HEK293 (cell line): Measurements from ENCODE around the gene SLC35F3.
A peak's percentile ranks its signal among the peaks of the same experiment; 100 is the strongest.

Experiments
- CTCF ChIA-PET: fragments of 350-600 bp; formaldehyde crosslinking; extraction: SDS; loops from one replicate; lab custom pipeline; 2021; ENCODE audit warnings: antibody characterized with exemption; lab: Yijun Ruan, JAX
- POLR2A ChIA-PET: fragments of 300-600 bp; formaldehyde crosslinking; extraction: SDS; loops from one replicate; lab custom pipeline; 2020; ENCODE audit warnings: antibody characterized with exemption, inconsistent platforms; lab: Yijun Ruan, JAX
- H3K27ac ChIP-seq: fragments of 200-500 bp; sonication (Bioruptor generic); 2 replicates; pipeline ENCODE4 v1.5.1; 2014; ENCODE audit warnings: low read depth, low read length, control low read depth, inconsistent platforms; ENCODE audit errors: extremely low read depth
- H3K36me3 ChIP-seq, 2 experiments: fragments of 200-500 bp in 1 of 2; sonication (Bioruptor generic) in 1 of 2; 1 replicate in 1 of 2; 2 replicates in 1 of 2; pipeline ENCODE4 v1.5.1; 2014 to 2017; ENCODE audit warnings: inconsistent platforms in 2 of 2, low read length in 2 of 2; ENCODE audit not compliant: control insufficient read depth in 2 of 2, insufficient read depth in 1 of 2
- H3K4me1 ChIP-seq: fragments of 200-500 bp; sonication (Bioruptor generic); 2 replicates; pipeline ENCODE4 v1.5.1; 2014; ENCODE audit warnings: mild to moderate bottlenecking, low read length, inconsistent platforms; ENCODE audit not compliant: control insufficient read depth, insufficient read depth
- H3K4me3 ChIP-seq: 2 replicates; pipeline ENCODE4 v1.5.1; 2011; ENCODE audit warnings: low read depth, mild to moderate bottlenecking, control low read depth, low read length, moderate library complexity
- H3K9me3 ChIP-seq: fragments of 200-500 bp; sonication (Bioruptor generic); 2 replicates; pipeline ENCODE4 v1.5.1; 2014; ENCODE audit warnings: low read depth, low read length, inconsistent platforms; ENCODE audit not compliant: control insufficient read depth, insufficient read depth
- GLI4 ChIP-seq: fragments of 450-650 bp; formaldehyde crosslinking; IDR thresholded peaks from 2 replicates; pipeline ENCODE4 v1.5.1; 2016; ENCODE audit warnings: missing biosample characterization, missing genetic modification characterization
- KLF10 ChIP-seq: fragments of 450-650 bp; IDR thresholded peaks from 2 replicates; pipeline ENCODE4 v1.5.1; 2018; ENCODE audit warnings: missing biosample characterization, mild to moderate bottlenecking, missing genetic modification characterization
- MYNN ChIP-seq: fragments of 450-650 bp; formaldehyde crosslinking; IDR thresholded peaks from 2 replicates; pipeline ENCODE4 v1.5.1; 2016; ENCODE audit warnings: missing biosample characterization, missing genetic modification characterization, borderline replicate concordance
- PRDM1 ChIP-seq: fragments of 450-650 bp; formaldehyde crosslinking; IDR thresholded peaks from 2 replicates; pipeline ENCODE4; 2016; ENCODE audit warnings: missing biosample characterization, missing genetic modification characterization
- SCRT2 ChIP-seq: fragments of 450-650 bp; formaldehyde crosslinking; IDR thresholded peaks from 2 replicates; pipeline ENCODE4 v1.5.1; 2016; ENCODE audit warnings: missing biosample characterization, missing genetic modification characterization
- ZNF112 ChIP-seq: fragments of 450-650 bp; formaldehyde crosslinking; IDR thresholded peaks from 2 replicates; pipeline ENCODE4 v1.5.0; 2017; ENCODE audit warnings: missing biosample characterization, missing genetic modification characterization
- ZNF132 ChIP-seq: fragments of 450-650 bp; formaldehyde crosslinking; IDR thresholded peaks from 2 replicates; pipeline ENCODE4 v1.5.1; 2017; ENCODE audit warnings: missing biosample characterization, missing genetic modification characterization, borderline replicate concordance
- ZNF24 ChIP-seq: fragments of 450-650 bp; formaldehyde crosslinking; IDR thresholded peaks from 2 replicates; pipeline ENCODE4 v1.5.1; 2016; ENCODE audit warnings: missing biosample characterization, missing genetic modification characterization
- ZNF302 ChIP-seq: fragments of 450-650 bp; formaldehyde crosslinking; IDR thresholded peaks from 2 replicates; pipeline ENCODE4 v1.5.1; 2016; ENCODE audit warnings: missing biosample characterization, missing genetic modification characterization, low read depth
- ZNF335 ChIP-seq: fragments of 450-650 bp; formaldehyde crosslinking; conservative IDR thresholded peaks from 2 replicates; pipeline ENCODE4 v1.5.1; 2016; ENCODE audit warnings: missing biosample characterization, missing genetic modification characterization
- ZNF37A ChIP-seq: fragments of 450-650 bp; IDR thresholded peaks from 2 replicates; pipeline ENCODE4 v1.5.1; 2018; ENCODE audit warnings: missing biosample characterization, missing genetic modification characterization
- ZNF48 ChIP-seq: fragments of 450-650 bp; formaldehyde crosslinking; IDR thresholded peaks from 2 replicates; pipeline ENCODE4 v1.5.1; 2016; ENCODE audit warnings: missing biosample characterization, missing genetic modification characterization
- ZNF585B ChIP-seq: fragments of 450-650 bp; formaldehyde crosslinking; IDR thresholded peaks from 2 replicates; pipeline ENCODE4 v1.5.1; 2016; ENCODE audit warnings: missing biosample characterization, missing genetic modification characterization
- ZNF621 ChIP-seq: fragments of 450-650 bp; formaldehyde crosslinking; IDR thresholded peaks from 2 replicates; pipeline ENCODE4 v1.5.1; 2017; ENCODE audit warnings: missing biosample characterization, missing genetic modification characterization
- ZNF626 ChIP-seq: fragments of 450-650 bp; sonication (Bioruptor Pico); formaldehyde crosslinking; IDR thresholded peaks from 2 replicates; pipeline ENCODE4 v1.5.1; 2018; ENCODE audit warnings: missing biosample characterization, missing genetic modification characterization, inconsistent platforms
- ZNF776 ChIP-seq: fragments of 450-650 bp; formaldehyde crosslinking; IDR thresholded peaks from 2 replicates; pipeline ENCODE4 v1.5.0; 2017; ENCODE audit warnings: missing biosample characterization, missing genetic modification characterization, borderline replicate concordance
- ZNF785 ChIP-seq: fragments of 450-650 bp; formaldehyde crosslinking; IDR thresholded peaks from 2 replicates; pipeline ENCODE4 v1.5.1; 2016; ENCODE audit warnings: missing biosample characterization, missing genetic modification characterization
- TF ChIP-seq, protein P1 (sequence below): fragments of 450-650 bp; formaldehyde crosslinking; IDR thresholded peaks from 2 replicates; pipeline ENCODE4 v1.5.1; 2016; ENCODE audit warnings: missing biosample characterization, missing genetic modification characterization
- TF ChIP-seq, protein P2 (sequence below): fragments of 450-650 bp; formaldehyde crosslinking; IDR thresholded peaks from 2 replicates; pipeline ENCODE4 v1.5.1; 2016; ENCODE audit warnings: missing biosample characterization, missing genetic modification characterization
- TF ChIP-seq, protein P3 (sequence below): fragments of 450-650 bp; formaldehyde crosslinking; IDR thresholded peaks from 2 replicates; pipeline ENCODE4 v1.5.1; 2016; ENCODE audit warnings: missing biosample characterization, missing genetic modification characterization, low read depth
- TF ChIP-seq, protein P4 (sequence below): fragments of 450-650 bp; formaldehyde crosslinking; IDR thresholded peaks from 2 replicates; pipeline ENCODE4 v1.5.1; 2017; ENCODE audit warnings: missing biosample characterization, missing genetic modification characterization
- TF ChIP-seq, protein P5 (sequence below): fragments of 450-650 bp; formaldehyde crosslinking; IDR thresholded peaks from 2 replicates; pipeline ENCODE4 v1.5.1; 2016; ENCODE audit warnings: missing biosample characterization, missing genetic modification characterization

The SLC35F3 gene

DNA sequence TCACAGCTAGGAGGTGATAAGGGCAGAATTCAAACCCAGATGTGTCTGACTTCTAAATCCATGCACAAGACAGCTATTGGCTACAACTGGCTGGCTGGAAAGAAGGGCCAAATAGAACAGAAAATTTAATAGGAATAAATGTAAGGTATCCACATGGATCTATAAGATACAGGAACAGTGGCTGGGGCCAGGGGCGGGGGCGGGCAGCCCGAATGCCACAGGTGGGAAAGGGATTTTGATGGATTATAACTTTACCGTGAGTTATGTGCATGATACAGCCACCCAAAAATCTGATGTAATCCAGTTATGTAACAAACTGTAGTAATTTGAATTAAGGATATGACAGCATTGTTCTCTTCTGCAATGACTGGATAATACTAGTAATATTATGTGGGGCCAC lies 381.7 kb downstream of the SLC35F3 start:
- no peaks in the 10 kb centered on the region for H3K4me1 ChIP-seq
- H3K4me3 ChIP-seq, result no peak overlapping the region
- TF ChIP-seq, protein P1, sequence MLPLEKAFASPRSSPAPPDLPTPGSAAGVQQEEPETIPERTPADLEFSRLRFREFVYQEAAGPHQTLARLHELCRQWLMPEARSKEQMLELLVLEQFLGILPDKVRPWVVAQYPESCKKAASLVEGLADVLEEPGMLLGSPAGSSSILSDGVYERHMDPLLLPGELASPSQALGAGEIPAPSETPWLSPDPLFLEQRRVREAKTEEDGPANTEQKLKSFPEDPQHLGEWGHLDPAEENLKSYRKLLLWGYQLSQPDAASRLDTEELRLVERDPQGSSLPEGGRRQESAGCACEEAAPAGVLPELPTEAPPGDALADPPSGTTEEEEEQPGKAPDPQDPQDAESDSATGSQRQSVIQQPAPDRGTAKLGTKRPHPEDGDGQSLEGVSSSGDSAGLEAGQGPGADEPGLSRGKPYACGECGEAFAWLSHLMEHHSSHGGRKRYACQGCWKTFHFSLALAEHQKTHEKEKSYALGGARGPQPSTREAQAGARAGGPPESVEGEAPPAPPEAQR (tag by site-specific recombination), result no peak
- TF ChIP-seq ZNF37A (no peak), GLI4 (tag by site-specific recombination) (no peak), ZNF335 (tag by site-specific recombination) (no peak), PRDM1 (tag by site-specific recombination) (no peak)
- TF ChIP-seq, all 188 proteins: peak for 0
- Histone ChIP-seq H3K9me3 (no peaks in the 10 kb centered on the region; the same call in 1 of the 2 replicates), H3K36me3 (no peaks in the 10 kb centered on the region), H3K27ac (no peak overlapping the region)
- POLR2A ChIA-PET, result no interaction called here
- CTCF ChIA-PET, result interaction anchor here (0.6 to 1.7 kb wide), 6 partner anchors 9 to 161 kb away, joined by 3 to 5 read pairs (median 4); no protein-coding TSS in a partner anchor

DNA sequence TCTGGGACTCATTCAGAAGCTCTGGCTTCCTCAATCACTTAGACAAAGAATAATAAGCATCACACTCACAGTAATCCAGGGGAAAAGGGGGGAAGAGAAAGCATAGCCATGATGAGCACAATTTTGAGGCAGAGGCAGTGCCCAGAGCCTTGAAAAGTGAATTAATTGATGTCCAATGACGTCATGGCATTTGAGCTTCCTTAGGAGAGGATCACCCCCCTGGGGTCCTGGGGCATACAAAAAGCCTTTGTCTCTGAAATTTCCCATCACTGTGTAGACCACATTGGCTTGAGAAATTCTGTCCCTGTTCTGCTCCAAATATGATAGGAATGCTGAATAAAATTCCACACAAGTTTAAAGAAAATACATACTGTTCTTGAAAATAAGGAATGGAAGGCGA lies 384.5 kb downstream of the SLC35F3 start:
- POLR2A ChIA-PET, result no interaction called here
- Histone ChIP-seq H3K9me3 (no peaks in the 10 kb centered on the region; the same call in 1 of the 2 replicates), H3K4me3 (no peak overlapping the region), H3K36me3 (no peaks in the 10 kb centered on the region), H3K4me1 (no peaks in the 10 kb centered on the region), H3K27ac (no peak overlapping the region)
- TF ChIP-seq ZNF132 (no peak), SCRT2 (tag by site-specific recombination) (peak; percentile 68), ZNF621 (tag by site-specific recombination) (no peak), ZNF24 (tag by site-specific recombination) (no peak), ZNF626 (tag by site-specific recombination) (no peak), MYNN (tag by site-specific recombination) (no peak)
- TF ChIP-seq, protein P2, sequence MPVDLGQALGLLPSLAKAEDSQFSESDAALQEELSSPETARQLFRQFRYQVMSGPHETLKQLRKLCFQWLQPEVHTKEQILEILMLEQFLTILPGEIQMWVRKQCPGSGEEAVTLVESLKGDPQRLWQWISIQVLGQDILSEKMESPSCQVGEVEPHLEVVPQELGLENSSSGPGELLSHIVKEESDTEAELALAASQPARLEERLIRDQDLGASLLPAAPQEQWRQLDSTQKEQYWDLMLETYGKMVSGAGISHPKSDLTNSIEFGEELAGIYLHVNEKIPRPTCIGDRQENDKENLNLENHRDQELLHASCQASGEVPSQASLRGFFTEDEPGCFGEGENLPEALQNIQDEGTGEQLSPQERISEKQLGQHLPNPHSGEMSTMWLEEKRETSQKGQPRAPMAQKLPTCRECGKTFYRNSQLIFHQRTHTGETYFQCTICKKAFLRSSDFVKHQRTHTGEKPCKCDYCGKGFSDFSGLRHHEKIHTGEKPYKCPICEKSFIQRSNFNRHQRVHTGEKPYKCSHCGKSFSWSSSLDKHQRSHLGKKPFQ, result no peak
- TF ChIP-seq, protein P3, sequence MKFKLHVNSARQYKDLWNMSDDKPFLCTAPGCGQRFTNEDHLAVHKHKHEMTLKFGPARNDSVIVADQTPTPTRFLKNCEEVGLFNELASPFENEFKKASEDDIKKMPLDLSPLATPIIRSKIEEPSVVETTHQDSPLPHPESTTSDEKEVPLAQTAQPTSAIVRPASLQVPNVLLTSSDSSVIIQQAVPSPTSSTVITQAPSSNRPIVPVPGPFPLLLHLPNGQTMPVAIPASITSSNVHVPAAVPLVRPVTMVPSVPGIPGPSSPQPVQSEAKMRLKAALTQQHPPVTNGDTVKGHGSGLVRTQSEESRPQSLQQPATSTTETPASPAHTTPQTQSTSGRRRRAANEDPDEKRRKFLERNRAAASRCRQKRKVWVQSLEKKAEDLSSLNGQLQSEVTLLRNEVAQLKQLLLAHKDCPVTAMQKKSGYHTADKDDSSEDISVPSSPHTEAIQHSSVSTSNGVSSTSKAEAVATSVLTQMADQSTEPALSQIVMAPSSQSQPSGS, result peak; percentile 84
- CTCF ChIA-PET, result interaction anchor here (1.8 to 2.2 kb wide), 2 partner anchors 21 to 39 kb away, joined by 7 to 15 read pairs; no protein-coding TSS in a partner anchor

DNA sequence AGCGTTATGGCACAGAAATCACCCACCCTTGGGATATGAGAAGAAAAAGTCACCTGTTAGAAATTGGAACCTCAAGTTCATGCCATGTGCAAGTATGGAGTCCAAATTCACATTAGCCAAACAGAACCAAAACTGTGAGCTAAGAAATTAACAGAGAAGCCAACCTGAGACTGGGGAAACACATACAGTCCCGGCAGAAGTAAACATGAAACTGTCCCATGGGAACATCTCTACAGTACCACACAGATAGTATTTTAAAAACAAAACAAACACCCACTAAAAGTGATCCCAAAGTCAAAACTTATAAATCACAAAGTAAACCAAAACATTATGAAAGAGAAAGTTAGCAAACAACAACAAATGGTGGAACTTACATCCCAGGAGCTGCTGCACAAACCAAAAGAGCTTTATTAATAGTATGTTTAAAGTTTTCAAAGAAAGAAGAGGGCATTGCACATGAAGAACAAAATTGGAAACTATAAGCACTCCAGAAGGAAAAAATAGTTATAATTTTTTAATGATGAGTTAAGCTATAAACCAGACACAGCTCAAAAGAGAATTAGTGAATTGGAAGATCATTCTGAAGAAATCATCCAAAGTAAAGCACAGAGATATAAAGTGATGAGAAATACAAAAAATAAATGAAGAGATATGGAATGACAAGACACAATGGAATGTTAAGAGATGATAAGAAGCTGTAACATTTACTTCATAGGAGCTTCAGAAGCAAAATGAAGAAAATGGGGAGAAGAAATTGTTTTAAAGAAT lies 385.2 kb downstream of the SLC35F3 start:
- Histone ChIP-seq H3K9me3 (no peaks in the 10 kb centered on the region; the same call in 1 of the 2 replicates), H3K36me3 (no peaks in the 10 kb centered on the region), H3K27ac (no peak overlapping the region), H3K4me1 (no peaks in the 10 kb centered on the region), H3K4me3 (no peak overlapping the region)
- CTCF ChIA-PET, result interaction anchor here (0.5 to 2.2 kb wide), 5 partner anchors 20 to 1308 kb away, joined by 3 to 15 read pairs (median 6); no protein-coding TSS in a partner anchor
- POLR2A ChIA-PET, result interaction anchor here (0.6 kb wide), 2 partner anchors 1157 to 1178 kb away, joined by 3 to 4 read pairs; no protein-coding TSS in a partner anchor
- no peak for TF ChIP-seq ZNF585B (tag by site-specific recombination)
- TF ChIP-seq ZNF112 (tag by site-specific recombination), result no peak
- TF ChIP-seq ZNF776 (tag by site-specific recombination), result no peak
- TF ChIP-seq, protein P4, sequence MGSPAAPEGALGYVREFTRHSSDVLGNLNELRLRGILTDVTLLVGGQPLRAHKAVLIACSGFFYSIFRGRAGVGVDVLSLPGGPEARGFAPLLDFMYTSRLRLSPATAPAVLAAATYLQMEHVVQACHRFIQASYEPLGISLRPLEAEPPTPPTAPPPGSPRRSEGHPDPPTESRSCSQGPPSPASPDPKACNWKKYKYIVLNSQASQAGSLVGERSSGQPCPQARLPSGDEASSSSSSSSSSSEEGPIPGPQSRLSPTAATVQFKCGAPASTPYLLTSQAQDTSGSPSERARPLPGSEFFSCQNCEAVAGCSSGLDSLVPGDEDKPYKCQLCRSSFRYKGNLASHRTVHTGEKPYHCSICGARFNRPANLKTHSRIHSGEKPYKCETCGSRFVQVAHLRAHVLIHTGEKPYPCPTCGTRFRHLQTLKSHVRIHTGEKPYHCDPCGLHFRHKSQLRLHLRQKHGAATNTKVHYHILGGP (tag by site-specific recombination), result no peak
- TF ChIP-seq, protein P5, sequence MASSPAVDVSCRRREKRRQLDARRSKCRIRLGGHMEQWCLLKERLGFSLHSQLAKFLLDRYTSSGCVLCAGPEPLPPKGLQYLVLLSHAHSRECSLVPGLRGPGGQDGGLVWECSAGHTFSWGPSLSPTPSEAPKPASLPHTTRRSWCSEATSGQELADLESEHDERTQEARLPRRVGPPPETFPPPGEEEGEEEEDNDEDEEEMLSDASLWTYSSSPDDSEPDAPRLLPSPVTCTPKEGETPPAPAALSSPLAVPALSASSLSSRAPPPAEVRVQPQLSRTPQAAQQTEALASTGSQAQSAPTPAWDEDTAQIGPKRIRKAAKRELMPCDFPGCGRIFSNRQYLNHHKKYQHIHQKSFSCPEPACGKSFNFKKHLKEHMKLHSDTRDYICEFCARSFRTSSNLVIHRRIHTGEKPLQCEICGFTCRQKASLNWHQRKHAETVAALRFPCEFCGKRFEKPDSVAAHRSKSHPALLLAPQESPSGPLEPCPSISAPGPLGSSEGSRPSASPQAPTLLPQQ, result no peak
- no peak for TF ChIP-seq ZNF48 (tag by site-specific recombination)
- no peak for TF ChIP-seq ZNF785 (tag by site-specific recombination)
- TF ChIP-seq, protein P2, result no peak
- no peak for TF ChIP-seq ZNF302 (tag by site-specific recombination)
- no peak for TF ChIP-seq KLF10 (tag by site-specific recombination)
